Measurements from ENCODE around the gene MRPL2. TPM values are rescaled to one million over a fixed set of nuclear protein-coding genes. Genes with fewer than 3 reads are reported as not detected.

MRPL2 gene
- total RNA-seq, 1 experiment from 2014 or later: 123 TPM

Other genes starting within 250 kb of the MRPL2 start
- 125 TPM for gene RPL7L1, start 179.8 kb downstream of the MRPL2 start, total RNA-seq (2021; ENCODE audit: unreplicated experiment)
- gene PTCRA, start 143.4 kb downstream of the MRPL2 start, total RNA-seq (2021; ENCODE audit: unreplicated experiment): not detected
- gene CNPY3, start 130.0 kb downstream of the MRPL2 start, total RNA-seq (2021; ENCODE audit: unreplicated experiment): 49.1 TPM
- 0.57 TPM for gene GNMT, start 98.7 kb downstream of the MRPL2 start, total RNA-seq (2021; ENCODE audit: unreplicated experiment)
- 21.4 TPM for gene PEX6, start 80.3 kb downstream of the MRPL2 start, total RNA-seq (2021; ENCODE audit: unreplicated experiment)
- 49.6 TPM for gene PPP2R5D, start 74.9 kb downstream of the MRPL2 start, total RNA-seq (2021; ENCODE audit: unreplicated experiment)
- 64.8 TPM for gene MEA1, start 45.5 kb downstream of the MRPL2 start, total RNA-seq (2021; ENCODE audit: unreplicated experiment)
- gene KLHDC3, start 45.2 kb downstream of the MRPL2 start, total RNA-seq (2021; ENCODE audit: unreplicated experiment): 67.2 TPM
- 63.4 TPM for gene RRP36, start 37.8 kb downstream of the MRPL2 start, total RNA-seq (2021; ENCODE audit: unreplicated experiment)
- 34.1 TPM for gene CUL7, start 5.6 kb downstream of the MRPL2 start, total RNA-seq (2021; ENCODE audit: unreplicated experiment)
- 16.2 TPM for gene KLC4, start 197 bp upstream of the MRPL2 start, total RNA-seq (2021; ENCODE audit: unreplicated experiment)
- gene PTK7, start 16.9 kb upstream of the MRPL2 start, total RNA-seq (2021; ENCODE audit: unreplicated experiment): 105 TPM
- 28.1 TPM for gene SRF, start 111.8 kb upstream of the MRPL2 start, total RNA-seq (2021; ENCODE audit: unreplicated experiment)
- gene CUL9, start 122.8 kb upstream of the MRPL2 start, total RNA-seq (2021; ENCODE audit: unreplicated experiment): 36.5 TPM
- gene DNPH1, start 170.0 kb upstream of the MRPL2 start, total RNA-seq (2021; ENCODE audit: unreplicated experiment): 117 TPM
- gene TTBK1, start 184.0 kb upstream of the MRPL2 start, total RNA-seq (2021; ENCODE audit: unreplicated experiment): not detected
- gene SLC22A7, start 238.8 kb upstream of the MRPL2 start, total RNA-seq (2021; ENCODE audit: unreplicated experiment): not detected
- not detected for gene CRIP3, start 249.4 kb upstream of the MRPL2 start, total RNA-seq (2021; ENCODE audit: unreplicated experiment)

All from HCT116 (cell line).